ENCODE measurements around the gene PLAC1. TPM values are rescaled to one million over a fixed set of nuclear protein-coding genes. Genes with fewer than 3 reads are reported as not detected.

The PLAC1 gene
- total RNA-seq, 1 donor from 2014 or later: not detected

- intact Hi-C loops (cut with micrococcal nuclease): no loop called here
- Mint-ChIP-seq H3K27me3 (ENCODE audit: low read depth) (peaks cover 20% of the 10 kb centered on the region), H3K9me3 (no peaks in the 10 kb centered on the region), H3K36me3 (ENCODE audit: low read depth) (no peaks in the 10 kb centered on the region), H3K27ac (no peak overlapping the region), H3K4me3 (ENCODE audit: low read depth) (no peak overlapping the region), H3K4me1 (ENCODE audit: low read depth) (peaks cover 2% of the 10 kb centered on the region)
- DNase-seq (ENCODE audit: low spot score): no peak
Observed at GRCh38 chrX:134588806-134589205, 69.5 kb downstream of the PLAC1 start.

GRCh38 chrX:134580907-134581306 is 77.4 kb downstream of the PLAC1 start:
- no peaks in the 10 kb centered on the region for H3K4me1 Mint-ChIP-seq (ENCODE audit: low read depth)
- no peak overlapping the region for H3K27ac Mint-ChIP-seq
- no peak for DNase-seq (ENCODE audit: low spot score)
- no peaks in the 10 kb centered on the region for H3K36me3 Mint-ChIP-seq (ENCODE audit: low read depth)
- H3K27me3 Mint-ChIP-seq (ENCODE audit: low read depth): peaks cover 2% of the 10 kb centered on the region
- intact Hi-C loops (cut with micrococcal nuclease): no loop called here
- no peak overlapping the region for H3K4me3 Mint-ChIP-seq (ENCODE audit: low read depth)
- no peaks in the 10 kb centered on the region for H3K9me3 Mint-ChIP-seq

- H3K27me3 Mint-ChIP-seq (ENCODE audit: low read depth): peaks cover 4% of the 10 kb centered on the region
- peaks cover 4% of the 10 kb centered on the region for H3K4me1 Mint-ChIP-seq (ENCODE audit: low read depth)
- H3K27ac Mint-ChIP-seq: no peak overlapping the region
- H3K9me3 Mint-ChIP-seq: no peaks in the 10 kb centered on the region
- intact Hi-C loops (cut with micrococcal nuclease): no loop called here
- no peak overlapping the region for H3K4me3 Mint-ChIP-seq (ENCODE audit: low read depth)
- no peak for DNase-seq (ENCODE audit: low spot score)
- no peaks in the 10 kb centered on the region for H3K36me3 Mint-ChIP-seq (ENCODE audit: low read depth)
Observed at GRCh38 chrX:134573683-134574035, 84.6 kb downstream of the PLAC1 start.

DNA sequence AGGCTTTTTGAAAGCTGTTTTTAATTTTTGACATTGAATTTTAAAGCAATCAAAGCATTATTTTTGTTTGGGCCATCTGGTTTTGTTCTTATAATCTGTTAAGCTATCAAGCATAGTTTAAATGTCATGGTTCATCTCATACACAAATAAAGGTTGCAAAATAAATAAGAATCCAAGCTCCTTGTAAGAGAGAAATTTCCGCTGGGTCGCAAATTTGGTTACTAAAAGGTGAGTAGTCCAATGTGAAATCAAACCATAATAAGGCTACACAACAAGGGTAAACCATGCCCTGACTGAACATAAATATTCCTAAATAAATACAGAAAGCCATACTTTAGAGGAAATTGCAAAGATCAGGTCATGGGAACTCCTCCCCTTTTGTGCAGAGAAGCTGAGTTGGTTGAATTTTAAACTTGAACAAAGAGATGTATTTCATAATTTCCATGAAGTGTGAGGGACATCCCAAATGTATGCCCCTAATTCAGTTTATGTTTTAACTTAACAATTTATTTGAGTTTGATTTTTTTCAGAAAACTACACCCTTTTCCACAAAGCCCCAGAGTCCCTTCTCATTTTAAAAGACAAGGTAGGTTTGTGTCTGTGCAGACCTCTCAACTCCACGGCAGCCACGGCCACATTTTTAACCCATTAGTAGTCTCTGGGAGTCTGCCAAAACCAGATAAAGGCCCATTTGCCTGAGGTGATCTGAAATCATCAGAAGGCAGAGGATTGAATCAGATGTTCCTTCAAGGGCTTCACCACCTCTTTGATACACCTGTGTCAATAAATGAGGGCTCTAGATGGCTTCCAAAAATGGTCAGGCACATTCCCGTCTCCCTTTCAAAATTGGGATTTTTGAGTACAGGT is 85.2 kb downstream of the PLAC1 start:
- Mint-ChIP-seq H3K27ac (no peak overlapping the region), H3K27me3 (ENCODE audit: low read depth) (peaks cover 4% of the 10 kb centered on the region), H3K36me3 (ENCODE audit: low read depth) (no peaks in the 10 kb centered on the region), H3K4me3 (ENCODE audit: low read depth) (no peak overlapping the region), H3K4me1 (ENCODE audit: low read depth) (peaks cover 4% of the 10 kb centered on the region), H3K9me3 (no peaks in the 10 kb centered on the region)
- intact Hi-C loops (cut with micrococcal nuclease): no loop called here
- DNase-seq (ENCODE audit: low spot score): no peak

DNA sequence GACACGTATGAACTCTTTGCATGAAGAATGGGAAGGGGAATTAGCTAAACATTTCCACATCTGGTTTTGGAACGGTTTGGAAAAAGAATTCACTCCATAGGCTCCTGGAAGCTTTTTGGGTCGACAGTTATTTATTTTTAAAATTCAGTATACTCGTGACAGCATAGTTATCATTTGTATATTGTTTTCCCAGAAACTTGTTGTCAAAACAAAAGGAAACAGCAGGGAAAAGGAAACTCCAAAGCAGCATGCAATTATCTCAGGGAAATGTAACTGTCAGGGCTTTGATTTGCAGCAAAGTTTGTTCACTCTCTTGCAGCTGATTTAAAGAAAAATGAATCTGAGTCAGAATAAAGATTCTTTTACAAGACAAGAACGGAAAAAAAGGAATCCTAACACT is 86.5 kb downstream of the PLAC1 start:
- no peak overlapping the region for H3K4me3 Mint-ChIP-seq (ENCODE audit: low read depth)
- peaks cover 4% of the 10 kb centered on the region for H3K27me3 Mint-ChIP-seq (ENCODE audit: low read depth)
- H3K27ac Mint-ChIP-seq: no peak overlapping the region
- intact Hi-C loops (cut with micrococcal nuclease): no loop called here
- no peaks in the 10 kb centered on the region for H3K9me3 Mint-ChIP-seq
- H3K4me1 Mint-ChIP-seq (ENCODE audit: low read depth): peaks cover 4% of the 10 kb centered on the region
- no peaks in the 10 kb centered on the region for H3K36me3 Mint-ChIP-seq (ENCODE audit: low read depth)
- no peak for DNase-seq (ENCODE audit: low spot score)

DNA sequence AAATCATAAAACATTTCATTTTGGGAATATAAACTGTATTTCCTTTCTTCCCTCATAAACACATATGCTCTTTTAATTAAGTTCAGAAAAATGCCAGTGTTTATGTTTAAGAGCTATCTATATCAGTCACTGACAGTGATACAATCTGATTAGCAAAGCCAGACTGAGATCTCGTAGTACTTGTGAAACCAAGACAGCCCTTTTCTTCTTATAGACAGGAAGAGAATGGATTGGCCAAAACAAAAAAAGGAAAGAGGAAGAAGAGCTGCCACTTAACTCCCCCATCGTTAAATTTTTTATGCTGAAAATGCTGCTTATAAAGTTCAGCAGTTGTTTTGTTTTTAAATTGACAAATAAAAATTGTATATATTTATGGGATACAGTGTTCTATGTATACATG is 87.4 kb downstream of the PLAC1 start:
- Mint-ChIP-seq H3K27ac (no peak overlapping the region), H3K36me3 (ENCODE audit: low read depth) (no peaks in the 10 kb centered on the region), H3K4me1 (ENCODE audit: low read depth) (peaks cover 5% of the 10 kb centered on the region), H3K27me3 (ENCODE audit: low read depth) (peaks cover 4% of the 10 kb centered on the region), H3K9me3 (no peaks in the 10 kb centered on the region), H3K4me3 (ENCODE audit: low read depth) (no peak overlapping the region)
- DNase-seq (ENCODE audit: low spot score): no peak
- intact Hi-C loops (cut with micrococcal nuclease): no loop called here

- H3K27me3 Mint-ChIP-seq (ENCODE audit: low read depth): peaks cover 4% of the 10 kb centered on the region
- intact Hi-C loops (cut with micrococcal nuclease): no loop called here
- H3K27ac Mint-ChIP-seq: no peak overlapping the region
- DNase-seq (ENCODE audit: low spot score): no peak
- no peaks in the 10 kb centered on the region for H3K36me3 Mint-ChIP-seq (ENCODE audit: low read depth)
- H3K4me1 Mint-ChIP-seq (ENCODE audit: low read depth): peaks cover 5% of the 10 kb centered on the region
- no peaks in the 10 kb centered on the region for H3K9me3 Mint-ChIP-seq
- H3K4me3 Mint-ChIP-seq (ENCODE audit: low read depth): no peak overlapping the region
Observed at GRCh38 chrX:134570509-134570846, 87.8 kb downstream of the PLAC1 start.

DNA sequence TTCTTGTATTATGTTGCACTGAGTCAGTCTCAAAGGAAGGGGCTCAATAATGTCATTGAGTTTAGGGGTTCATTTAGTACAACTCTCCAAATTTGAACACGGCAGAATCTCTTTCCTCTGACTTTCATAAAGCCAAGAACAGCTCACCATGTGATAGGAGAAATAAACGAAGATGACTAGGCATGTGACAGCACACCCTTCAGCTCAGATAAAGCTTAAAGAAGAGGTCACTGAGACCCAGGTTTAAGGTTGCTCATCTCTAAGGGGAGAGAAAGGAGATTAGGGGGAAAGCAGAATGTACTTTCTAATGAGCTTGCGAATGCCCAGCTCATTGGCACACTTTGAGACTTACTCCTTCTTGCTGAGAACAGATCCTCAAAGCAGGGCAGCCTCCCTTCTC is 89.0 kb downstream of the PLAC1 start:
- H3K4me1 Mint-ChIP-seq (ENCODE audit: low read depth): peaks cover 5% of the 10 kb centered on the region
- no peak overlapping the region for H3K4me3 Mint-ChIP-seq (ENCODE audit: low read depth)
- intact Hi-C loops (cut with micrococcal nuclease): no loop called here
- H3K27ac Mint-ChIP-seq: no peak overlapping the region
- H3K36me3 Mint-ChIP-seq (ENCODE audit: low read depth): no peaks in the 10 kb centered on the region
- peaks cover 4% of the 10 kb centered on the region for H3K27me3 Mint-ChIP-seq (ENCODE audit: low read depth)
- no peaks in the 10 kb centered on the region for H3K9me3 Mint-ChIP-seq
- DNase-seq (ENCODE audit: low spot score): no peak

- no peaks in the 10 kb centered on the region for H3K9me3 Mint-ChIP-seq
- H3K27me3 Mint-ChIP-seq (ENCODE audit: low read depth): peaks cover 4% of the 10 kb centered on the region
- intact Hi-C loops (cut with micrococcal nuclease): no loop called here
- H3K36me3 Mint-ChIP-seq (ENCODE audit: low read depth): no peaks in the 10 kb centered on the region
- H3K27ac Mint-ChIP-seq: no peak overlapping the region
- DNase-seq (ENCODE audit: low spot score): no peak
- peaks cover 5% of the 10 kb centered on the region for H3K4me1 Mint-ChIP-seq (ENCODE audit: low read depth)
- H3K4me3 Mint-ChIP-seq (ENCODE audit: low read depth): no peak overlapping the region
Observed at GRCh38 chrX:134568285-134569016, 89.8 kb downstream of the PLAC1 start.

- Mint-ChIP-seq H3K4me3 (ENCODE audit: low read depth) (no peak overlapping the region), H3K27ac (no peak overlapping the region), H3K27me3 (ENCODE audit: low read depth) (peaks cover 13% of the 10 kb centered on the region), H3K36me3 (ENCODE audit: low read depth) (no peaks in the 10 kb centered on the region), H3K9me3 (no peaks in the 10 kb centered on the region), H3K4me1 (ENCODE audit: low read depth) (peaks cover 5% of the 10 kb centered on the region)
- intact Hi-C loops (cut with micrococcal nuclease): no loop called here
- no peak for DNase-seq (ENCODE audit: low spot score)
Observed at GRCh38 chrX:134566506-134566905, 91.8 kb downstream of the PLAC1 start.

DNA sequence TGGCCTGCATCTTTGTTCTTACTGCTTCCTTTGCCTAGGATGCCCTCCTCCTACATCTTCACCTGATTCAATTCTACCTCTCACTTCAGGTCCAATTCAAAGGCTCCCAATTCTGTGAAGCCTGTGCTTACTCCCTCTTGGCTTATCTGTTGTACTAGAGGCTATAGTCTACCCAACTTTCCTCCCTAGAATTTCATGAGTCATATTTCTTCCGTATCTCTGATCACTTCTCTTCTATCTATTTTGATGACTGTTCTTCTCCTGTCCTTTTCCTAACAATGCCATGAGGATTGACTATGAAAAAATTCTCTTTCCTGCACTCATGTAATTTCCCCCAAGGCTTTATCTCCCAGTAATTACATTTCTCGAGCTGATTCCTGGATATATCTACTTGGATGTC is 96.3 kb downstream of the PLAC1 start:
- intact Hi-C loops (cut with micrococcal nuclease): no loop called here
- Mint-ChIP-seq H3K27ac (no peak overlapping the region), H3K4me1 (ENCODE audit: low read depth) (peaks cover 2% of the 10 kb centered on the region), H3K27me3 (ENCODE audit: low read depth) (peaks cover 18% of the 10 kb centered on the region), H3K36me3 (ENCODE audit: low read depth) (no peaks in the 10 kb centered on the region), H3K9me3 (no peaks in the 10 kb centered on the region), H3K4me3 (ENCODE audit: low read depth) (no peak overlapping the region)
- DNase-seq (ENCODE audit: low spot score): no peak

DNA sequence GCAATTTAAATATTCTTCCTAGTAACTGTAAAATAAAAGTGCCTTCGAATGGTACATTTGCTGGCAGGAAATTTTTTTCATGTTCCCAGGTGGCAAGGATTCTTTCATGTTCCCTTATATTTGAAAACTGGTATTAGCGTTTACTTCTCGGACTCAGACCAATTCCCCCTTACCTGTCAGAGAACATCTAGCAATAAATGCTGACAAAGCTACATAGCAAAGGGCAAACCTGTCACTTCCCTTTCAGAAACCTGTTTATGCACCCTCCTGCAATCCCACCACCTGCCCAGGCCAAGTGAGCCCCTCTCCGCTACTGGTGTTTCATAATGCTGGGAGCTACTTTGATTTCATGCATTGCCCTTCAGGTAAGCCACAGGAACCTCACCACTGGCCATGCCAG is 100.1 kb downstream of the PLAC1 start:
- intact Hi-C loops (cut with micrococcal nuclease): no loop called here
- H3K36me3 Mint-ChIP-seq (ENCODE audit: low read depth): no peaks in the 10 kb centered on the region
- DNase-seq (ENCODE audit: low spot score): no peak
- H3K9me3 Mint-ChIP-seq: no peaks in the 10 kb centered on the region
- no peak overlapping the region for H3K4me3 Mint-ChIP-seq (ENCODE audit: low read depth)
- no peak overlapping the region for H3K27ac Mint-ChIP-seq
- H3K4me1 Mint-ChIP-seq (ENCODE audit: low read depth): peaks cover 8% of the 10 kb centered on the region
- H3K27me3 Mint-ChIP-seq (ENCODE audit: low read depth): peaks cover 33% of the 10 kb centered on the region

GRCh38 chrX:134554291-134554690 is 104.0 kb downstream of the PLAC1 start:
- H3K36me3 Mint-ChIP-seq (ENCODE audit: low read depth): no peaks in the 10 kb centered on the region
- H3K4me1 Mint-ChIP-seq (ENCODE audit: low read depth): peaks cover 16% of the 10 kb centered on the region
- no peak overlapping the region for H3K27ac Mint-ChIP-seq
- intact Hi-C loops (cut with micrococcal nuclease): no loop called here
- H3K27me3 Mint-ChIP-seq (ENCODE audit: low read depth): peaks cover 20% of the 10 kb centered on the region
- no peaks in the 10 kb centered on the region for H3K9me3 Mint-ChIP-seq
- DNase-seq (ENCODE audit: low spot score): no peak
- no peak overlapping the region for H3K4me3 Mint-ChIP-seq (ENCODE audit: low read depth)
